Kidney epithelial cell (primary cell): ENCODE results near the gene PHF10. TPM values are rescaled to one million over a fixed set of nuclear protein-coding genes. Genes with fewer than 3 reads are reported as not detected.

Source experiments
- DNase-seq: peaks from one replicate; pipeline ENCODE4 v3.0.0-alpha.2; 2010; ENCODE audit warnings: low read depth
- H3K27me3 ChIP-seq: 2 replicates; pipeline ENCODE4 v1.6.0; 2011; ENCODE audit warnings: low read length; ENCODE audit not compliant: control insufficient read depth, insufficient read depth
- H3K36me3 ChIP-seq: 2 replicates; pipeline ENCODE4 v1.5.1; 2011; ENCODE audit warnings: low read length; ENCODE audit not compliant: control insufficient read depth, insufficient read depth
- H3K4me3 ChIP-seq: 2 replicates; pipeline ENCODE4 v1.5.1; 2011; ENCODE audit warnings: low read depth, mild to moderate bottlenecking, control low read depth, low read length
- total RNA-seq: library from RNA; depleted of rRNA; stranded (reverse); fragments of >200 nt; gene quantifications from 2 replicates; pipeline ENCODE4 v1.2.3, GENCODE V29; 2015
- TF ChIP-seq, protein P1 (sequence below): IDR thresholded peaks from 2 replicates; pipeline ENCODE4 v1.5.1; 2011; ENCODE audit warnings: mild to moderate bottlenecking, moderate library complexity, low read length, control low read depth, inconsistent platforms; ENCODE audit not compliant: insufficient read depth, poor library complexity, severe bottlenecking

PHF10 gene
- total RNA-seq, 1 donor from 2014 or later = 31.3 TPM

DNA sequence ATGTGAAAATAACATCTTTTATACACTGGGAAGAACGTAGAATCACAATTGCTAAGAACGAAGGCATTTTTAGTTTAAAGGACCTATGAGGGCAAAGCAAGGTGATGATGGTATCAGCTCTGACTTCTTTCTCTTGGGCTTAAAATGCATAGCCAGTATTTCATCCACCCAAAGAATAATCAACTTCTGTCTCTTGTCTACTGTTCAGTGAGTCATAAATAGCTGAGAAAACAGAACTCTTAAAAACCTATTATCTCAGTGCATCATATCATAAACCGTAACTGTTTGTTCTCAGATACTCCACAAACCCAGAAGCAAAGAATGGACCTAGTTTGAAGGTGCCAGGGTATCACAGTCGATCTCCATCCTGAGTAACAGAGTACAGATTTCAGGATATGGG, 5.2 kb downstream of the PHF10 start:
- TF ChIP-seq, protein P1, sequence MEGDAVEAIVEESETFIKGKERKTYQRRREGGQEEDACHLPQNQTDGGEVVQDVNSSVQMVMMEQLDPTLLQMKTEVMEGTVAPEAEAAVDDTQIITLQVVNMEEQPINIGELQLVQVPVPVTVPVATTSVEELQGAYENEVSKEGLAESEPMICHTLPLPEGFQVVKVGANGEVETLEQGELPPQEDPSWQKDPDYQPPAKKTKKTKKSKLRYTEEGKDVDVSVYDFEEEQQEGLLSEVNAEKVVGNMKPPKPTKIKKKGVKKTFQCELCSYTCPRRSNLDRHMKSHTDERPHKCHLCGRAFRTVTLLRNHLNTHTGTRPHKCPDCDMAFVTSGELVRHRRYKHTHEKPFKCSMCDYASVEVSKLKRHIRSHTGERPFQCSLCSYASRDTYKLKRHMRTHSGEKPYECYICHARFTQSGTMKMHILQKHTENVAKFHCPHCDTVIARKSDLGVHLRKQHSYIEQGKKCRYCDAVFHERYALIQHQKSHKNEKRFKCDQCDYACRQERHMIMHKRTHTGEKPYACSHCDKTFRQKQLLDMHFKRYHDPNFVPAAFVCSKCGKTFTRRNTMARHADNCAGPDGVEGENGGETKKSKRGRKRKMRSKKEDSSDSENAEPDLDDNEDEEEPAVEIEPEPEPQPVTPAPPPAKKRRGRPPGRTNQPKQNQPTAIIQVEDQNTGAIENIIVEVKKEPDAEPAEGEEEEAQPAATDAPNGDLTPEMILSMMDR = no peak
- Histone ChIP-seq H3K4me3 (no peak overlapping the region), H3K36me3 (no peaks in the 10 kb centered on the region), H3K27me3 (no peaks in the 10 kb centered on the region)
- no peak for DNase-seq

DNA sequence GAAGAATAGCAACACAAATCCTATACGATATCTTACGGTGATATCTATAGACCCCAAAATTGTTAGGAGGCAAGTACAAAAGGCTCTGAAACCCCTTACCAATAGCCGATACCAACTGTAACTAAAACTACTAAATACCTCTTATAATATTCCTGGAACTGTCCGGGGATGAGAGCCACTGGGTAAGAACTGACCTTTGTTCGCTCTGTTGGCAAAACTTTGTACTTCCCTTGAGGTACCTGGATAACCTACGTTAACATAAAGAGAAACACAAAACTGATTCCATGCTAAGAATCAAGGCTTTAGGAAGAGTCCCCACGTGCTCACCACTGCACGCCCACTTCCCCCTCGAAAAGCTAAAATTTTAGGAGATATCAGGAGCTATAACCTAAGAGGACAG, 9.7 kb downstream of the PHF10 start:
- no peak for DNase-seq
- H3K27me3 ChIP-seq = no peaks in the 10 kb centered on the region
- no peak overlapping the region for H3K4me3 ChIP-seq
- TF ChIP-seq, protein P1 = no peak
- H3K36me3 ChIP-seq = no peaks in the 10 kb centered on the region

DNA sequence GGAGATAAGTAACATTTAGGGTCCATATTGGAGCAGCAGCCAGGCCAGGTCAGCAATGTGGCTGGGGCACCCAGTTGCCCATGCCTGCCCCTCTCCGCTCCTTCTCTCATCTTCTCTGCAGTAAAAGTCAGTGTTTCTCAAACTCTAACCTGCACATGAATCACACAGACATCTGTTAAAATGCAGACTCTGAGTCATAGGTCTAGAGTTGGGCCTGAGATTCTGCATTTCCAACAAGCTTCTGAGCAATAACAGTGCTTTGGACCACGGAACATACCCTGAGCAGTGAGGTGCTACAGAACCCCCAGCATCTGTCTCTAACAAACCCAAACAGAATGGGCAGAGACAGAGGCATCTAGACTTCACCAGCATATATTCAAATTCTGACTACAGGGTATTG, 10.1 kb downstream of the PHF10 start:
- Histone ChIP-seq H3K36me3 (no peaks in the 10 kb centered on the region), H3K27me3 (no peaks in the 10 kb centered on the region), H3K4me3 (no peak overlapping the region)
- no peak for DNase-seq
- TF ChIP-seq, protein P1 = no peak

DNA sequence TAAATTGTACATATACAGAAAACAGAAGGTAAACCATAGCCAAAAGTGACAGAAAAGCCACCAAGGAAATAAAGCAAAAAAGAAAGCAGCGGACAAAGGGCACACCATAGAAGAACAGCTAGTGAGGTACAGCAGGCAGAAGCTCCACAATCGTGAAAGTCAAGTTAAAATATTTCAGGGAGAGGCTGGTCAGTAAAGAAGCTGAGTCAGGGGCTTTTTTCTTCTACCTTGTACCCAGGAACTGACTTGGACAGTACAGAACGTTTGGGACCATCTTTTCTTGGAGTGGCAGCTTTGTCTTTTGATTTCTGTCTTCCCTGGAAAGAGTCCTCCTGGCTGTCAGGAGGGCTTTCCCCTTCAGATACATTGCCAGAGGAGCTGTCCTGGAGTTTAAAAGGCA, 14.3 kb downstream of the PHF10 start:
- TF ChIP-seq, protein P1 = no peak
- no peaks in the 10 kb centered on the region for H3K36me3 ChIP-seq
- no peaks in the 10 kb centered on the region for H3K27me3 ChIP-seq
- no peak overlapping the region for H3K4me3 ChIP-seq
- no peak for DNase-seq

DNA sequence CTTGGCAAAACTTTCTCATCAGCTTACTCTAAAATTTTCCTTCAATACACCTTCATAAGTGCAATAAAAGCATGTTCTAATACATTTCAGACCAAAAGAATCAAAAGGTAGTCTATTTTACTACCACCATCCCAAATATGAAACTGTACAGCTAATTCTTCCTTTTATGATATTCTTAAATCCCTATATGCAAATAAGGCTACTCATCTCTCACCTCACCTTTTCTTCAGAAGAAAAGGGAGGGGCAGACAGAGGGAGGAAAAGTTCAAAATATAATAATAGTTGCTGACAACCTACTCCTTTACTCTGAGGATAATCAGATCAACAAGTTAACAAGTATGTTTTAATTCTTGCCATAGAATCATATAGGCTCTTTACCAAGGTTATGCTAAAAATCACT, 15.0 kb downstream of the PHF10 start:
- TF ChIP-seq, protein P1 = no peak
- no peak for DNase-seq
- H3K27me3 ChIP-seq = no peaks in the 10 kb centered on the region
- peaks cover under 1% of the 10 kb centered on the region for H3K36me3 ChIP-seq
- H3K4me3 ChIP-seq = no peak overlapping the region

DNA sequence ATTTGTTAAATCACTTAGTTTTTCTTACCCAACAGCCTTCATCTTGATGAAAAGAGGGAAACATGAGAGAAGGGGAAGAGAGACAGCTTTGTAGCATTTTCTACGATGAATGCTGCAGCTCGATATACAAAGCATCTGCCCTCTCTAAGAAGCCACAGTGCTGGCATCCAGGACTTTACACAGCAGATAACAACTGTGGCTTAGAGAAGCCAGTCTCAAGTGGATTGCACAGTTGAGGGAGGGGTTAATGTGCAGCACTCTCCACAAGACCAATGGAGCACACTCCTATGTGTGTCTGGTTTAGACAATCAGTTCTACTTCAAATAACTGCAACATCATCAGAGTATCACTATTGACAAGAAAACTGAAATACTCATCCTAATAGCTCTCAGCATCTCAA, 16.5 kb downstream of the PHF10 start:
- no peak for DNase-seq
- no peak overlapping the region for H3K4me3 ChIP-seq
- peaks cover 1% of the 10 kb centered on the region for H3K36me3 ChIP-seq
- no peaks in the 10 kb centered on the region for H3K27me3 ChIP-seq
- TF ChIP-seq, protein P1 = no peak
